ENCODE results near the gene MAP3K8. TPM values are rescaled to one million over a fixed set of nuclear protein-coding genes. Genes with fewer than 3 reads are reported as not detected.

The MAP3K8 gene
- total and polyA plus RNA-seq, 2 donors (not counting 1 experiment from before 2014, with no cell fraction given): 97.0 to 99.2 TPM

DNA sequence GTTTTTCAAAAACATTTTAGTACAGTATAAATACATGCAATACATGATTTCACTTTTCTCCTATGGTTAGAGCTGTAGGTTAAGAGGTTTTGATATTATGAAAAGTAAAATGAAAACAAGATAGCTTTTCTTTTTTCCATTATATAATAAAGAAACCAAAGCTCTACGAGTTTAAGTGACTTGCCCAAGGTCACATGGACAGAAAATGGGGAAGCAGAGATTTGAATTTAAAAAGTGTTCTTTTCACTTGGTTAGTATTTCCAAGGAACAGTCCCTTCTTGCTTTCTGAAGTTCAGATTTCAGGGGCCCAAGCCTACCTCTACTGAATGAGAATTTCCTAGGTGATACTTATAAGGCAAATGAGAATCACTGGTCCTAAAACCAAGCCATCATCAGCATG, 13.2 kb upstream of the MAP3K8 start:
- Mint-ChIP-seq H3K27me3 (no peaks in the 10 kb centered on the region), H3K9me3 (ENCODE audit: insufficient read depth) (no peaks in the 10 kb centered on the region), H3K27ac (peak overlapping the region; percentile 91), H3K4me1 (peaks cover 68% of the 10 kb centered on the region), H3K4me3 (peak overlapping the region; percentile 73)
- TF ChIP-seq EZH2 (IDR thresholded peaks at IDR 0.05; ENCODE audit: borderline replicate concordance, insufficient read depth, low read depth, low read length, poor library complexity, severe bottlenecking): no peak
- TF ChIP-seq, protein P1, sequence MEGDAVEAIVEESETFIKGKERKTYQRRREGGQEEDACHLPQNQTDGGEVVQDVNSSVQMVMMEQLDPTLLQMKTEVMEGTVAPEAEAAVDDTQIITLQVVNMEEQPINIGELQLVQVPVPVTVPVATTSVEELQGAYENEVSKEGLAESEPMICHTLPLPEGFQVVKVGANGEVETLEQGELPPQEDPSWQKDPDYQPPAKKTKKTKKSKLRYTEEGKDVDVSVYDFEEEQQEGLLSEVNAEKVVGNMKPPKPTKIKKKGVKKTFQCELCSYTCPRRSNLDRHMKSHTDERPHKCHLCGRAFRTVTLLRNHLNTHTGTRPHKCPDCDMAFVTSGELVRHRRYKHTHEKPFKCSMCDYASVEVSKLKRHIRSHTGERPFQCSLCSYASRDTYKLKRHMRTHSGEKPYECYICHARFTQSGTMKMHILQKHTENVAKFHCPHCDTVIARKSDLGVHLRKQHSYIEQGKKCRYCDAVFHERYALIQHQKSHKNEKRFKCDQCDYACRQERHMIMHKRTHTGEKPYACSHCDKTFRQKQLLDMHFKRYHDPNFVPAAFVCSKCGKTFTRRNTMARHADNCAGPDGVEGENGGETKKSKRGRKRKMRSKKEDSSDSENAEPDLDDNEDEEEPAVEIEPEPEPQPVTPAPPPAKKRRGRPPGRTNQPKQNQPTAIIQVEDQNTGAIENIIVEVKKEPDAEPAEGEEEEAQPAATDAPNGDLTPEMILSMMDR (IDR thresholded peaks at IDR 0.05): no peak
- intact Hi-C loops (cut with micrococcal nuclease): loop anchor here (1.0 kb wide), 1 partner anchor 14 kb away; the partner anchor contains the start of gene MAP3K8
- H3K4me2 ChIP-seq (replicated peaks; ENCODE audit: low read depth, low read length, poor library complexity, severe bottlenecking): peak overlapping the region; percentile 74
- WGBS (ENCODE audit: insufficient coverage): no CpG with 5 or more reads among the region's 1 CpG
- ChIA-PET POLR2A (interaction anchor here (2.3 to 3.9 kb wide), 2 partner anchors 10 to 13 kb away, joined by 9 to 31 read pairs; partner anchors contain the start of gene MAP3K8), CTCF (interaction anchor here (0.9 to 5.7 kb wide), 5 partner anchors 12 to 170 kb away, joined by 3 to 42 read pairs (median 5); partner anchors contain the start of gene MAP3K8)
- no peaks in the 10 kb centered on the region for H3K9me3 ChIP-seq (ENCODE audit: control extremely low read depth in 1 of 3, control insufficient read depth in 2 of 3, insufficient read depth in 1 of 3, low read length in 2 of 3)
- no peak overlapping the region for H3K4me3 ChIP-seq (ENCODE audit: control extremely low read depth in 1 of 5, extremely low read depth in 1 of 5, insufficient read depth in 1 of 5, low read depth in 2 of 5, low read length in 4 of 5)
- no peaks in the 10 kb centered on the region for H4K20me1 ChIP-seq (ENCODE audit: control insufficient read depth, insufficient read depth, low read length, poor library complexity, severe bottlenecking)
- H3K9ac ChIP-seq (ENCODE audit: low read length): no peak overlapping the region
- ATAC-seq (ENCODE audit: low read depth) (peak; percentile 4), DNase-seq (peak; percentile 36)
- no peak overlapping the region for H2AFZ ChIP-seq (ENCODE audit: insufficient read depth, low read depth, low read length, poor library complexity, severe bottlenecking)
- peaks cover 53 to 69% of the 10 kb centered on the region in 2 donors for H3K4me1 ChIP-seq (ENCODE audit: control insufficient read depth in 2 of 2, insufficient read depth in 2 of 2, low read length in 2 of 2)
- no peaks in the 10 kb centered on the region for H3K27me3 ChIP-seq (replicated peaks in 1 of 4; ENCODE audit: control extremely low read depth in 1 of 4, control insufficient read depth in 3 of 4, insufficient read depth in 4 of 4, low read length in 3 of 4)
- peaks cover 30% of the 10 kb centered on the region for H3K79me2 ChIP-seq (ENCODE audit: control insufficient read depth, insufficient read depth, low read length)
- peak overlapping the region; percentile 20 to 30 for H3K27ac ChIP-seq (ENCODE audit: low read length in 2 of 2)
- no peaks in the 10 kb centered on the region for H3K36me3 ChIP-seq (replicated peaks in 1 of 2; ENCODE audit: control extremely low read depth in 1 of 2, control insufficient read depth in 1 of 2, extremely low read depth in 1 of 2, insufficient read depth in 2 of 2, low read length in 1 of 2)

DNA sequence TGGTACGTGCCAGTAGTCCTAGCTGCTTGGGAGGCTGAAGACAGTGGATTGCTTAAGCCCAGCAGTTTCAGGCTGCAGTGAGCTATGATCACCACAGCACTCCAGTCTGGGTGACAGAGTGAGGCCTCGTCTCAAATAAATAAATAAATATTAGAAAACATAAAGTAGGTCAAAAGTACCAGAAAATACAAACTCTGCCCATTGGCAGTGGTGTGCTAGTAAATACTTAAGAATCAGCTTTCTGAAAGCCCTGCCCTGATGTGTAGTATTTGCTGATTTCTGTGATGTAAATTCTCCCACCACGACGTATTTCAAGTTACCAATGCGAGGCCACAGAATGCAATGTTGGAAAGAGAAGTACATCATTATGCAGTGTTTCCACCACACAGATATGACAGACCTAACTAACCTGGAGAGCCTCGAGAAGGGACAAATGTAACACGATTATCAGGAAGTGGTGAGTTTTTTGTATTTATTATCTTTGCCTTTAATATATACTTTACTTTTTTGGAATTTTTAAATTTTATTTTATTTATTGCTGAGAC, 11.8 kb upstream of the MAP3K8 start:
- Mint-ChIP-seq H3K4me3 (peak overlapping the region; percentile 78), H3K27ac (peak overlapping the region; percentile 73)

More for the DNA sequence above, 11.8 kb upstream of the MAP3K8 start:
- Mint-ChIP-seq H3K27me3 (no peaks in the 10 kb centered on the region), H3K9me3 (ENCODE audit: insufficient read depth) (no peaks in the 10 kb centered on the region), H3K4me1 (peaks cover 65% of the 10 kb centered on the region)
- intact Hi-C loops (cut with micrococcal nuclease): no loop called here
- ATAC-seq (ENCODE audit: low read depth): peak; percentile 26
- Histone ChIP-seq H3K36me3 (replicated peaks in 1 of 2; ENCODE audit: control extremely low read depth in 1 of 2, control insufficient read depth in 1 of 2, extremely low read depth in 1 of 2, insufficient read depth in 2 of 2, low read length in 1 of 2) (no peaks in the 10 kb centered on the region), H3K9me3 (ENCODE audit: control extremely low read depth in 1 of 3, control insufficient read depth in 2 of 3, insufficient read depth in 1 of 3, low read length in 2 of 3) (no peaks in the 10 kb centered on the region), H3K4me3 (ENCODE audit: control extremely low read depth in 1 of 5, extremely low read depth in 1 of 5, insufficient read depth in 1 of 5, low read depth in 2 of 5, low read length in 4 of 5) (peak overlapping the region in 1 of 5 experiments; percentile 9), H3K27ac (ENCODE audit: low read length in 2 of 2) (peak overlapping the region in 1 of 2 donors; percentile 10), H3K4me1 (ENCODE audit: control insufficient read depth in 2 of 2, insufficient read depth in 2 of 2, low read length in 2 of 2) (peaks cover 54 to 67% of the 10 kb centered on the region in 2 donors), H2AFZ (ENCODE audit: insufficient read depth, low read depth, low read length, poor library complexity, severe bottlenecking) (no peak overlapping the region), H4K20me1 (ENCODE audit: control insufficient read depth, insufficient read depth, low read length, poor library complexity, severe bottlenecking) (no peaks in the 10 kb centered on the region), H3K4me2 (replicated peaks; ENCODE audit: low read depth, low read length, poor library complexity, severe bottlenecking) (no peak overlapping the region), H3K9ac (ENCODE audit: low read length) (no peak overlapping the region), H3K27me3 (replicated peaks in 1 of 4; ENCODE audit: control extremely low read depth in 1 of 4, control insufficient read depth in 3 of 4, insufficient read depth in 4 of 4, low read length in 3 of 4) (no peaks in the 10 kb centered on the region), H3K79me2 (ENCODE audit: control insufficient read depth, insufficient read depth, low read length) (peaks cover 21% of the 10 kb centered on the region)
- CTCF ChIA-PET: interaction anchor here (0.6 to 5.7 kb wide), 5 partner anchors 10 to 169 kb away, joined by 3 to 42 read pairs (median 5); partner anchors contain the start of gene MAP3K8
- POLR2A ChIA-PET: interaction anchor here (2.3 to 3.9 kb wide), 2 partner anchors 8 to 12 kb away, joined by 9 to 31 read pairs; partner anchors contain the start of gene MAP3K8
- WGBS (ENCODE audit: insufficient coverage): no CpG with 5 or more reads among the region's 7 CpGs
- DNase-seq: peak; percentile 40
- TF ChIP-seq, protein P1 (IDR thresholded peaks at IDR 0.05): no peak
- no peak for TF ChIP-seq EZH2 (IDR thresholded peaks at IDR 0.05; ENCODE audit: borderline replicate concordance, insufficient read depth, low read depth, low read length, poor library complexity, severe bottlenecking)

Data from B cell (primary cell).